GM10266 (cell line): ENCODE results near the gene SCP2.

Experiments
- DNase-seq: peaks from one replicate; pipeline ENCODE4 v3.0.0; 2012; ENCODE audit errors: extremely low spot score
- TF ChIP-seq, protein P1 (sequence below): IDR thresholded peaks from 2 replicates; pipeline ENCODE4 v1.5.1; 2012; ENCODE audit warnings: mild to moderate bottlenecking, low read depth; ENCODE audit not compliant: control insufficient read depth, insufficient read depth; ENCODE audit errors: missing control alignments

Gene SCP2

DNA sequence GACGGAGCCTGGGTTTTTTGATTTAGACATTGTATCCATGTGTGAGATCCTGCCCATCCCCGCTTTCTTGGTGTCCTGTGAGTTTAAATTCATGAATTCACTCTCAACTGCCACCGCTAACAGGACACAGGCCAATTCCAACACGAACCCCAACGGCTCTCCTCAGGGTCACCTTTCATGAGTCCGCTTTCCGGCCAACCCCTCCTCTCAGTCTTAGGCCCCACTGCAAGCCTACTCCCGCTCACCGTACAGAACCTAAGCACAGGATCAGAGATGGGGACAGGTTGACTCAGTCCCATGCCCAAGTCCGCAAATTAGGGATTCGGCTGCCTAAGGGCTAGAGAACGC is 238 bp upstream of the SCP2 start:
- TF ChIP-seq, protein P1, sequence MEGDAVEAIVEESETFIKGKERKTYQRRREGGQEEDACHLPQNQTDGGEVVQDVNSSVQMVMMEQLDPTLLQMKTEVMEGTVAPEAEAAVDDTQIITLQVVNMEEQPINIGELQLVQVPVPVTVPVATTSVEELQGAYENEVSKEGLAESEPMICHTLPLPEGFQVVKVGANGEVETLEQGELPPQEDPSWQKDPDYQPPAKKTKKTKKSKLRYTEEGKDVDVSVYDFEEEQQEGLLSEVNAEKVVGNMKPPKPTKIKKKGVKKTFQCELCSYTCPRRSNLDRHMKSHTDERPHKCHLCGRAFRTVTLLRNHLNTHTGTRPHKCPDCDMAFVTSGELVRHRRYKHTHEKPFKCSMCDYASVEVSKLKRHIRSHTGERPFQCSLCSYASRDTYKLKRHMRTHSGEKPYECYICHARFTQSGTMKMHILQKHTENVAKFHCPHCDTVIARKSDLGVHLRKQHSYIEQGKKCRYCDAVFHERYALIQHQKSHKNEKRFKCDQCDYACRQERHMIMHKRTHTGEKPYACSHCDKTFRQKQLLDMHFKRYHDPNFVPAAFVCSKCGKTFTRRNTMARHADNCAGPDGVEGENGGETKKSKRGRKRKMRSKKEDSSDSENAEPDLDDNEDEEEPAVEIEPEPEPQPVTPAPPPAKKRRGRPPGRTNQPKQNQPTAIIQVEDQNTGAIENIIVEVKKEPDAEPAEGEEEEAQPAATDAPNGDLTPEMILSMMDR = no peak
- DNase-seq = no peak

DNA sequence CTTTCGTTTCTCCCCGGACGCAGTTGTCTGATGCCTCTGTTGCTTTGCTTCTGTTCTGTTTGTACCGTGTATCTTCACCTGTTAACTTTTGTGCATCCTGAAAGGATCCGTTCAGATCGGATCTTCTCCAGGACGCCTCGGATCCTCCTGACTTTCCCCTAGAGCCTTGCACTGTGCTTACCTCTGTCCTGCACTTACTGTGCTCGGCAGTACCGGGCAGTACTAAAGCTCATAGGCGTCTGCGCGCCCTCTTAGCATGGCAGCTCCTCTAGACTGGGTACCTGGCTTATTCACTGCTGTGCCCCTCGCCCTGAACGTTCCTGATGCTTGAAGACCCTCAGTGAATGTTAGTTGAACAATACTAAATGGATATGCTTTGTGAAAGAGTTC is 934 bp downstream of the SCP2 start:
- DNase-seq = no peak
- TF ChIP-seq, protein P1 = no peak

DNA sequence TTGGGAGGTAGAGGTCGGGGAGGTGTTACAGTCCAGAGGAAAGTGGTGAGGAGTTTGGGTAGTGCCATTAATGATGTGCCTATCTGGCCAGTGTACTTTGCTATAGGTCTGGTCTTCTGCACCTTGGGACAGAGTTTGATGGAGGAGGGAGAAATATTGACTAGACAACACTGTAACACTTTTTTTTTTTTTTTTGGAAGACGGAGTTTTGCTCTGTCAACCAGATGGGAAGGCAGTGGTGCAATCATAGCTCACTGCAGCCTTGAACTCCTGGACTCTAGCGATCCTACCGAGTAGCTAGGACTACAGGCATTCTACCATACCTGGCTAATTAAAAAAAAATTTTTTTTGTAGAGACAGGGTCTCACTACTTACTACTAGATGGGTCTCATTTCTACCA is 1.9 kb downstream of the SCP2 start:
- TF ChIP-seq, protein P1 = no peak
- no peak for DNase-seq

DNA sequence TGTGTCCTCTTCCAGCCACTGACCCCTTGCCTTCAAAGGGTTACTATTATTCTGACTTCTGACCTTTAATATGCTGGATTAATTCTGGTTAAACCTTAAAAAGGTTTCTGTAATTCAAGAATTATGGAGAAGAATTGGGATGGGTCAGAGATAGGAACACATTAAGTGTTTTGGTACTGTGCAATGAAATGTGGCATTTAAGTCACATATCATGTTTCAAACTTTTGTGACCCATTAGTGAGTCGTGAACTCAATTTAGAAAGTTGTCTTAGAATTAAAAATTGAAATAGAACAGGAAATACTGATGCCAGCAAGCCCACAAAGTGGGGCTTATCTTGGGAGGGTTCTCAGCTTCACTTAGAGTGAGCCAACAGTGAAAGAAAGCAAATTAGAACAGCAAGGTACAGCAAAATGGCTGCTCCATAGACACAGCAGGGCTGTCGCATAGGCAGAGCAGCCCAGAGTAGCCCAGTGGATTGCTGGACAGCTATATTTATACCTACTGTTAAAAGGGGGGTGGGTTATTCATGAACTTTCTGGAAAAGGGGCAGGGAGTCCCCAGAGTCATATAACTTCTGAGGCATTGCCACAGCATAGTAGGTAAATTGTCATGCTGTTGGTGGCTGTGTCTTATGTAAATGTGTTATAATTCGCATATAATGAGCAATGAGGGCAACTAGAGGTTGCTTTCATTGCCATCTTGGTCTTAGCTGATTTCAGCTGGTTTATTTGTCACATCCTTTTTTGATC is 10.5 kb downstream of the SCP2 start:
- TF ChIP-seq, protein P1 = no peak
- no peak for DNase-seq

DNA sequence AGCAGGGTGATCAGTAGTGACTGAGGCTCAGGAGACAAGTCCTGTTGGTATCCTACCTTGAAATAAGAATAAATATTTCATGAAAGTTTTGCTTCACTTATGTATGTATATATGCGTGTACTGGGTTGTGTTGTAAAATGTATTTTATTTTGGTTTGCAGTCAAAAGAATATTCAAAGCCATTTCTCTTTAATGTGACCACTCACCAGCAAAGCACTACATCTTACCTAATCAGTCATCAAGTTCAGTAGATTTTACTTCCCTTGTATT is 11.0 kb downstream of the SCP2 start:
- DNase-seq = no peak
- TF ChIP-seq, protein P1 = no peak

DNA sequence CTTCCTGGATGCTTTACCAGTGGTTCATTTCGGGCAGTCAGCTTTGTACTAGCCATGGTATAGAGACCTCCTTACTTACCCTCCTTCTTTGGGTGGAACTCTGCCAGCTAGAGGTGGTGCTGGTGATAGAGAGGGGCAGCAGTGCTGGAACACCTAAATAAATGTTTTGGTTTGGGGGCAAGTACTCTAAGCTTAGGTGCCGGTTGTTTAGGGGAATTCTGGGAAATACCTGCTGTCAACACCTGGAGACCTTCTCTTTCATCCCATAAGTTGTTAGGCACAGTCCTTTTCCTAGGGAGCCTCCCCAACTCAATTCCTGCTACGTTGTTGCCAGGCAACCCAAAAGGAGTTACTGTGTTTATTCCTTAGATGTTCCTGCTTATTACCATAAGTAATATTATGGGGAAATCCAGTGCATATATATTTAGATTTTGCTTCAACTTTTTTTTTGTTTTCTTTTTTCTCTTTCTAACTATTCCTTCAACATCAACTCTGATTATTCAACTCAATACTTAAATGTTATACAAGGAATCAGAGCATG is 16.9 kb downstream of the SCP2 start:
- DNase-seq = no peak
- TF ChIP-seq, protein P1 = no peak

DNA sequence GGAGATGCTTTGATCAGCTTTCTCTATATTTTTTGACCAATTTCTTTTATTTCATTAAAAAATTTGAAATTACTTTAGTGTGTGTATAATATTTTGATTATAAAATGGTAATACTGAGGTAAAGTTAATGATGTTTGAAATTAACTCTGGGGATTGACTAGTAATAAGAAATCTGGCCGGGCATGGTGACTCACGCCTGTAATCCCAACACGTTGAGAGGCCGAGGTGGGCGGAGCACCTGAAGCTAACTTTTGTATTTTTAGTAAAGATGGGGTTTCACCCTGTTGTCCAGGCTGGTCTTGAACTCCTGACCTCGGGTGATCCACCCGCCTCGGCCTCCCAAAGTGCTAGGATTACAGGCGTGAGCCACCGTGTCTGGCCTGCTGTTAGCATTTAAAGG is 17.5 kb downstream of the SCP2 start:
- TF ChIP-seq, protein P1 = no peak
- DNase-seq = no peak
